Measurements from ENCODE around the gene SPN. TPM values are rescaled to one million over a fixed set of nuclear protein-coding genes. Genes with fewer than 3 reads are reported as not detected.

The SPN gene
- total RNA-seq, 1 experiment from 2014 or later = 1.3 TPM

DNA sequence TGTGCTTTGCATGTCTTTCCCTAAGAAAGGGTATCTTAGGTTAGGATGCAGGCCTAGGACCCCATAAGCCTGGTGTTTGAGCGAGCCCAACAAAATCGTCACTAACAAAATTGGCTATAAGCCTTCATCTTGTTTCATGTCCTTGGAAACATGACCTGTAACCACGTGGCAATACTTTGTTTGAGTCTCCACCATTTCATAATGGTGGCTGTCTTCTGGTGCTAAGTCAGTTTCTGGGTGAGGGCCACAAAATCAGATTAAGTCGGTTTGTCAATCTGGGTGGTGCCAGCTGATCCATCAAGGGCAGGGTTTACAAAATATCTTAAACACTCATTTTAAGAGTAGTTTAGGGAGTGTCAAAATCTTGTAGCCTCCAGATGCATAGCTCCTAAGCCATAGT, 49.8 kb downstream of the SPN start:
- ATAC-seq (no peak), DNase-seq (ENCODE audit: low read depth, low spot score) (no peak)
- in situ Hi-C loops (cut with HindIII; ENCODE audit: low pct_unique_long_range_greater_than_20kb, low sequenced_read_pairs) = no loop called here
- no peak overlapping the region for H3K27ac ChIP-seq (ENCODE audit: low read length)
- BruUV-seq (replicated peaks) = no TSS peak
- no peaks in the 10 kb centered on the region for H3K9me3 ChIP-seq (ENCODE audit: control insufficient read depth, insufficient read depth, low read depth, low read length)
- H3K36me3 ChIP-seq (ENCODE audit: control insufficient read depth, insufficient read depth, low read length) = no peaks in the 10 kb centered on the region
- H3K4me1 ChIP-seq (ENCODE audit: control insufficient read depth, insufficient read depth, low read length) = peaks cover 3% of the 10 kb centered on the region; the same call in 1 of the 2 replicates
- ChIA-PET CTCF (interaction anchor here (0.6 kb wide), 1 partner anchor 62 kb away, joined by 7 read pairs; no protein-coding TSS in a partner anchor), POLR2A (no interaction called here)
- intact Hi-C loops (cut with micrococcal nuclease; ENCODE audit: unreplicated experiment) = no loop called here
- no peak overlapping the region for H3K4me3 ChIP-seq (ENCODE audit: low read depth in 2 of 2, low read length in 2 of 2)
- TF ChIP-seq POLR2AphosphoS5 (IDR thresholded peaks at IDR 0.05; ENCODE audit: low read depth, low read length) = no peak
- TF ChIP-seq TCF7L2 (IDR thresholded peaks at IDR 0.05; ENCODE audit: low read depth, low read length) = no peak
- TF ChIP-seq, protein P1, sequence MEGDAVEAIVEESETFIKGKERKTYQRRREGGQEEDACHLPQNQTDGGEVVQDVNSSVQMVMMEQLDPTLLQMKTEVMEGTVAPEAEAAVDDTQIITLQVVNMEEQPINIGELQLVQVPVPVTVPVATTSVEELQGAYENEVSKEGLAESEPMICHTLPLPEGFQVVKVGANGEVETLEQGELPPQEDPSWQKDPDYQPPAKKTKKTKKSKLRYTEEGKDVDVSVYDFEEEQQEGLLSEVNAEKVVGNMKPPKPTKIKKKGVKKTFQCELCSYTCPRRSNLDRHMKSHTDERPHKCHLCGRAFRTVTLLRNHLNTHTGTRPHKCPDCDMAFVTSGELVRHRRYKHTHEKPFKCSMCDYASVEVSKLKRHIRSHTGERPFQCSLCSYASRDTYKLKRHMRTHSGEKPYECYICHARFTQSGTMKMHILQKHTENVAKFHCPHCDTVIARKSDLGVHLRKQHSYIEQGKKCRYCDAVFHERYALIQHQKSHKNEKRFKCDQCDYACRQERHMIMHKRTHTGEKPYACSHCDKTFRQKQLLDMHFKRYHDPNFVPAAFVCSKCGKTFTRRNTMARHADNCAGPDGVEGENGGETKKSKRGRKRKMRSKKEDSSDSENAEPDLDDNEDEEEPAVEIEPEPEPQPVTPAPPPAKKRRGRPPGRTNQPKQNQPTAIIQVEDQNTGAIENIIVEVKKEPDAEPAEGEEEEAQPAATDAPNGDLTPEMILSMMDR (IDR thresholded peaks at IDR 0.05) = no peak
- TF ChIP-seq, protein P2, sequence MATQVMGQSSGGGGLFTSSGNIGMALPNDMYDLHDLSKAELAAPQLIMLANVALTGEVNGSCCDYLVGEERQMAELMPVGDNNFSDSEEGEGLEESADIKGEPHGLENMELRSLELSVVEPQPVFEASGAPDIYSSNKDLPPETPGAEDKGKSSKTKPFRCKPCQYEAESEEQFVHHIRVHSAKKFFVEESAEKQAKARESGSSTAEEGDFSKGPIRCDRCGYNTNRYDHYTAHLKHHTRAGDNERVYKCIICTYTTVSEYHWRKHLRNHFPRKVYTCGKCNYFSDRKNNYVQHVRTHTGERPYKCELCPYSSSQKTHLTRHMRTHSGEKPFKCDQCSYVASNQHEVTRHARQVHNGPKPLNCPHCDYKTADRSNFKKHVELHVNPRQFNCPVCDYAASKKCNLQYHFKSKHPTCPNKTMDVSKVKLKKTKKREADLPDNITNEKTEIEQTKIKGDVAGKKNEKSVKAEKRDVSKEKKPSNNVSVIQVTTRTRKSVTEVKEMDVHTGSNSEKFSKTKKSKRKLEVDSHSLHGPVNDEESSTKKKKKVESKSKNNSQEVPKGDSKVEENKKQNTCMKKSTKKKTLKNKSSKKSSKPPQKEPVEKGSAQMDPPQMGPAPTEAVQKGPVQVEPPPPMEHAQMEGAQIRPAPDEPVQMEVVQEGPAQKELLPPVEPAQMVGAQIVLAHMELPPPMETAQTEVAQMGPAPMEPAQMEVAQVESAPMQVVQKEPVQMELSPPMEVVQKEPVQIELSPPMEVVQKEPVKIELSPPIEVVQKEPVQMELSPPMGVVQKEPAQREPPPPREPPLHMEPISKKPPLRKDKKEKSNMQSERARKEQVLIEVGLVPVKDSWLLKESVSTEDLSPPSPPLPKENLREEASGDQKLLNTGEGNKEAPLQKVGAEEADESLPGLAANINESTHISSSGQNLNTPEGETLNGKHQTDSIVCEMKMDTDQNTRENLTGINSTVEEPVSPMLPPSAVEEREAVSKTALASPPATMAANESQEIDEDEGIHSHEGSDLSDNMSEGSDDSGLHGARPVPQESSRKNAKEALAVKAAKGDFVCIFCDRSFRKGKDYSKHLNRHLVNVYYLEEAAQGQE (IDR thresholded peaks at IDR 0.05; ENCODE audit: insufficient read depth in 1 of 2, low read depth in 2 of 2, low read length in 1 of 2) = no peak
- no peak for TF ChIP-seq SIN3A (IDR thresholded peaks at IDR 0.05; ENCODE audit: borderline replicate concordance, insufficient read depth, low read depth, low read length)
- H3K27me3 ChIP-seq (ENCODE audit: control insufficient read depth, insufficient read depth, low read length) = no peaks in the 10 kb centered on the region

DNA sequence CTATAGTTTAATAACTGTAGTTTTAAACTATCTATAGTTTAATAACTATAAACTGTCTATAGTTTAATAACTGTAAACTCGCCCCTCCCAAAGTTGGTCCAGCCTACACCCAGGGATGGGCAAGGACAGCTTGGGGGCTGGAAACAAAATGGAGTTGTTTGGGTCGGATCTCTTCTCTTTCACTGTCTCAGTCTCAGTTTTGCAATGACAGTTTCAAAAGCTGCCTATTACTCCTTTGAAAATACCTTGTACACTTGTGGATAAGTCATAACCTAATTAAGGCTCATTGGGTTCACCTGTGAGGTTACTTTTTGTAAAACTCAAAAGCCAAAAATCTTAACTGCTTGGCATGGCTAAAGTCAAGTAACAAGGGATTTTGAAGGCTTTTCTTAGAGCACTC, 51.3 kb downstream of the SPN start:
- ChIA-PET POLR2A (no interaction called here), CTCF (no interaction called here)
- BruUV-seq (replicated peaks) = no TSS peak
- DNase-seq (ENCODE audit: low read depth, low spot score) (no peak), ATAC-seq (no peak)
- intact Hi-C loops (cut with micrococcal nuclease; ENCODE audit: unreplicated experiment) (no loop called here), in situ Hi-C loops (cut with HindIII; ENCODE audit: low pct_unique_long_range_greater_than_20kb, low sequenced_read_pairs) (no loop called here)
- no peak overlapping the region for H3K27ac ChIP-seq (ENCODE audit: low read length)
- TF ChIP-seq TCF7L2 (IDR thresholded peaks at IDR 0.05; ENCODE audit: low read depth, low read length) (no peak), SIN3A (IDR thresholded peaks at IDR 0.05; ENCODE audit: borderline replicate concordance, insufficient read depth, low read depth, low read length) (no peak)
- TF ChIP-seq, protein P1 (IDR thresholded peaks at IDR 0.05) = no peak
- TF ChIP-seq, protein P2 (IDR thresholded peaks at IDR 0.05; ENCODE audit: insufficient read depth in 1 of 2, low read depth in 2 of 2, low read length in 1 of 2) = no peak
- no peaks in the 10 kb centered on the region for H3K9me3 ChIP-seq (ENCODE audit: control insufficient read depth, insufficient read depth, low read depth, low read length)
- H3K4me1 ChIP-seq (ENCODE audit: control insufficient read depth, insufficient read depth, low read length) = peaks cover 3% of the 10 kb centered on the region; the same call in 1 of the 2 replicates
- no peaks in the 10 kb centered on the region for H3K36me3 ChIP-seq (ENCODE audit: control insufficient read depth, insufficient read depth, low read length)
- no peak overlapping the region for H3K4me3 ChIP-seq (ENCODE audit: low read depth in 2 of 2, low read length in 2 of 2)
- H3K27me3 ChIP-seq (ENCODE audit: control insufficient read depth, insufficient read depth, low read length) = no peaks in the 10 kb centered on the region
